Activated CD4-positive, alpha-beta T cell treated with anti-CD3 and anti-CD28 coated beads for 24 hours (primary cell): ENCODE data around the gene POLRMT.
"Not testable (repeated sequence)": the region's sequence is repeated elsewhere in the genome, so short reads cannot be mapped to it uniquely, and the experiment has no call there.

Source experiments
- DNase-seq, 2 donors: peaks; one replicate each; pipeline ENCODE4 v3.0.0-alpha.2; 2020; ENCODE audit warnings: low read depth in 2 of 2

POLRMT gene

DNA sequence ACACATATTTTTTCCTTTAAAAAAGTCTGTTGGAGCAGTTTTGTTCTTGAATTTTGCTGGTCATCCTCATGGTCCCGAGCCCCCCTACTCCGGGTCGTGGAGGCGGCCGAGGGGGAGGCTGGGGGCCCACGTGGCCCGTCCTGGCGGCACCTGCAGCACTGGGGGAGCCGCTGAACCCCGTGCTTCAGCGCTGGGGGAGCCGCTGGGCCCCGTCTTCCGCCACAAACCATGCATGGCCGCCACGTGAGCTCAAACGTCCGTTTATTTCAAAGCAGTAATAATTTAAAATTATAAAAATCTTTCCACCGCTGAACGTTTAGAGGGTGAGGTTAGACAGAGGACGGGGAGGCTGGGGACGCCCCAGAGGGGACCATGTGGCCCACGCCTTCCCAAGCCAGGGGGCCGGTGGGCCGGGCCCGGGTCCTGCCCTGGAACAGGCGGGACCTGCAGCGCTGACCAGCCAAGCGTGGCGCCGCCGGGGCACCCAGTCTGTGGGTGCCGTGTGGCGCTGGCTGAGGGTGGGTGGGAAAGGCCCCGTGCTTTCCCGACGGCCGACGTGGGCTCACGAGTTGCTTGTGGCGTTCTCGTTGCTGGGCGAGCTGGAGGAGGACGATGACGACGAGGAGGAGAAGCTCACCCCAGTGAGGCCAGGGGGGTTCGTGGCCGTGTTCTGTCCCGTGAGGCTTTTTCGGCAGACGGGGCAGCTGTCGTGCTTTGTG lies 14.4 kb upstream of the POLRMT start:
- no peak for DNase-seq

DNA sequence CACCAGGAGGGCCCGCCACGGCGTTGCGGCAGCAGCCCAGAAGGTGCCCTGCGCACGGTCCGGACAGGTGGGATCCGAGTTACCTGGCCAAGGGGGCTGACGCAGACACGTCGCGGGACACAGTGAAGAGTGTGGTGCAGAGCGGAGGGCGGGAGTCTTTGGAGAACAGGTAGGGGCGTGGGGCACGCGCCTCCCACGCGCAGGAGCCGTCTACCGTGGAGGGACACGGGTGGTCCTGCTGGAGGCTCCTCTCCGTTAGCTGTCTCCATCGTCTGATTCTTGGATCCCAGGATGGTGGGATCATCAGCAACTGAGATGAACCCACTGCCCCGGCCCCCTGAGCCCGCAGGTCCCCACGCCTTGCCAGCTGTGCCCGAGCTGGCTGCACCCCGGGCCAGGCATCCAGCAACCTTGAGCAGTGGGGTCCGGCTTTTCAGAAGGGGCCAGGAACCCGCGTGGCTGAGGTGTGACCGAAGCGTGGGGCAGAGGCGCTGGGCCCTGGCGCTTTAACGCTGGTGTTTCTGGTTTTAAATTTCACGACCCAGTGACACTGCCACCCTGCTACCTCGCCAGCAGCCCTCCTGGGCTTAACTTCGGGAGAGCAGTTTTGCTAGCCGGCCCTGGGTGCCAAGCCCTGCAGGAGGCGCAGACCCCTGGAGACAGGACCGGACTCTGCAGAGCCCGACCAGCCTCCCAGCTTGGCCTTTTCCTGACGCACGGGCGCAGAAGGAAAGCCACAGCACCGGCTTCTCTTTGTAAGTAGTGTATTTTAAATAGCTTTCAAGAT lies 13.6 kb upstream of the POLRMT start:
- DNase-seq, result no peak

DNA sequence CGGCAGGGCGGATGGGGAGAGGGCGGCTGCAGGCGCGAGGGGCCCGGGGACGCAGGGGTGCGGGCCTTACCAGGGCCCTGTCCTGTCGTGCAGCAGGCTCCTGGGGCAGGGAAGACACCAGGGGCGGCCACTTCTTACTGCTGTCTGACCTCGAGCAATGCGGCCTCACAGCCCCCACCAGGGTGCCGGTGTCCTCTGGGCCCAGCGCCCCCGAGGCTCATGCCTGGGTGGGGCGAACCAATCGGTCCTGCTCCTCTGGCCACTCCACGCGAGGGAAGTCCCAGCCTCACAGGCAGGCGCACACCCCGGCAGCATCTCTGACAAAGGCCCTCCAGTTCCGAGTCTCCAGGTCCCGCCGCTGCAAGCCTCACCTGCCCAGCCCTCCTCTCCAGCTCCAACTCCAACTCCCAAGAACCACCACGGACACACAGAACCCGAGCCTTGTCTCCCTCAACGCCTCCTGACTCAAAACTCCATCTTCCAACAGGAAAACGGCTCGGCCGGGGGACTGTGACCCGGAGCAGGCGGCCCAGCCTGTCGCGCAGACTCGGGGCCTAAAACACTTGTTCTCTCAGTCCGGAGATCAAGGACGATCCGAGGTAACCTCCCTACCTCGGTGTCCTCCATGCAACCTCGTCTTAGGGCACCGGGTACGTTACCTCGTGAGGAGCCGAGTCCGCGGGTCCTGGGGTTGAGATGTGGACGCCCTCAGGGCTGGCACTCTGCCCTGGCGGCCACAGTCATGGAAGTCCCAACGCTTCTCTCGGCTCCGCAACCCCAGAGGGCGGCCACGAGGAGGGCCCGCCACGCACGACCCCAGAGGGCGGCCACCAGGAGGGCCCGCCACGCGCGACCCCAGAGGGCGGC lies 12.8 kb upstream of the POLRMT start:
- no peak for DNase-seq

DNA sequence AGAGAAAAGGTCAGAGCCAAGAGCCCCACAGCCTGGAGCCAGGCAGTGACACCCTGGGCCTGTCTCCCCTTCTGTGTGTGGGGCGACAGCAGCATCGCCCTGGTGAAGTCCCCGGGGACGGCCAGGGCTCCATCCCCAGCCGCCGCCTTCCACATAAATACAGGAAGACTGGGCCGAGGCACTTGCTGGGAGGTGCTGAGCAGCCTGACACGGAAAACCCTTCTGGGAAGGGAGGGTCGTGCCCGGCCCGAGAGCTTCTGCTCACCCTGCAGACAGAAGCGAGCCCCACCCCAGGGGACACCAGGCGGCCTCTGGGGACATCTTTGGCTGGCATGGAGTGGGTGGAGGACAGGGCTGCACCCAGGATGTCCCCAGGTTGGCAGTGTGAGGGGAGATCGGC lies 11.5 kb upstream of the POLRMT start:
- DNase-seq, result no peak

DNA sequence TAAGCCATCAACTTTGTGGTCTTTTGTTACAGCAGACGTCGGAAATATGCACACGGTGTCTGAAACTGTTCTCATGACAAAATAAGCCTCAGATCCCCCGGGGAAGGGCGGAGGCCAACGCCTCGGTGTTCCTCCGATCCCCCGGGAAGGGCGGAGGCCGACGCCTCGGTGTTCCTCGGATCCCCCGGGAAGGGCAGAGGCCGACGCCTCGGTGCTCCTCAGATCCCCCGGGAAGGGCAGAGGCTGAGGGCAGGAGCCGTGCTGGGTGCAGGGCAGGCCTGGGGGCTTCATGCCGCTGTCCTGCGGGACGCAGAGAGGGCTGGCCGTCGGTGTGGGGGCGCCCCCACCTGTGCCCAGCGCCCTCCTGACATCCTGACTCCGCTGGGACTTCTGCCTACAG lies 11.0 kb upstream of the POLRMT start:
- DNase-seq, result no peak

DNA sequence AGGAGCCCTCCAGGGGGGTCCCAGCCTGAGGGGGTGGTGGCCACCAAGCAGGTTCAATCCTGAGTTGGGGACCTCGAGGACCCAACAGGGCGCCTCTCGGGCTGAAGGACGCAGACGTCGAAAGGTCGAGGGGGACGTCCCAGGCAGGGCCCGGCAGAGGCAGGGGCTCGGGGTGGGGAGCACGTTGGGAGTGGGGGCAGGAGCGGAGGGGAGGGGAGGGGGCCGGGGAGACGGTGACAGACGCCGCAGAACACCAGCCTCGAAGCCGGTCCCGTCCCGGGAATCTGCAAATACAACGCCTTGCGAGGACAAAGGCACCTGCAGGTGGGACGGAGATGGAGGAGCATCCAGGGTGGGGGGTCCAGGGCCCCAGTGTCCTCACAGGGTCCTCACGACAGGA lies 10.4 kb upstream of the POLRMT start:
- DNase-seq, result no peak

DNA sequence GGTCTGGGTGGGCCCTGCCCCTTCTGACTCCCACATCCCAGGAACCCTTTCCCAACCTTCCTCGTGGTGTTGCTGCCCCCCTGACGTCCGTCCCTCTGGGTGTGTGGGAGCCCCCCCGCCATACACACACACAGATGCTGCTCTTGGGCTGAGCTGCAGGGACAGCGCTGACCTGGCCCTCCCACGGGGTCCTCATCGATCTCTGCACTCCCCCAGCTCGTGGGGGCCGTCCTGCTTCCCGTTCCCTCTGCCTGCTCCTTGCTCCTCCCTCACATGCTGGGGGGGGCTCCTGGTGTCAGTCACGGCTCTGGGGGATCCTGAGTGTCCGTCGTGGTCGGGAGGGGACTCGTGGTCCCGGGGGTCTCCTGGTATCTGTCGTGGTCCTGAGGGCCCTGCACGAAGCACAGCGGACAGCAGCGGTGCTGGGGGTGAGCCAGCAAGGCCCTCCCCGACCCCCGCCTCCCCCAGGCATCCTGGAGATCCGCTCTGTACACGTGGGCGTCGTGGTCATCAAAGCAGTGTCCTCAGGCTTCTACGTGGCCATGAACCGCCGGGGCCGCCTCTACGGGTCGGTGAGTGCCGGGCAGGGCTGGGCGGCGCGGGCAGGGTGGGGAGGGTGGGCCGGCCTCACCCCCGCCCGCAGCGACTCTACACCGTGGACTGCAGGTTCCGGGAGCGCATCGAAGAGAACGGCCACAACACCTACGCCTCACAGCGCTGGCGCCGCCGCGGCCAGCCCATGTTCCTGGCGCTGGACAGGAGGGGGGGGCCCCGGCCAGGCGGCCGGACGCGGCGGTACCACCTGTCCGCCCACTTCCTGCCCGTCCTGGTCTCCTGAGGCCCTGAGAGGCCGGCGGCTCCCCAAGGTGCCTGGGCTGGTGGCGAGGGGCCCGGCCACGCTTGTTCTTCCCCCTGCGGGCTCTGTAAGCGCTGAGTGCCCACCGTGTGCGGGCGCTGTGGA lies 9.7 kb upstream of the POLRMT start:
- DNase-seq, result no peak

DNA sequence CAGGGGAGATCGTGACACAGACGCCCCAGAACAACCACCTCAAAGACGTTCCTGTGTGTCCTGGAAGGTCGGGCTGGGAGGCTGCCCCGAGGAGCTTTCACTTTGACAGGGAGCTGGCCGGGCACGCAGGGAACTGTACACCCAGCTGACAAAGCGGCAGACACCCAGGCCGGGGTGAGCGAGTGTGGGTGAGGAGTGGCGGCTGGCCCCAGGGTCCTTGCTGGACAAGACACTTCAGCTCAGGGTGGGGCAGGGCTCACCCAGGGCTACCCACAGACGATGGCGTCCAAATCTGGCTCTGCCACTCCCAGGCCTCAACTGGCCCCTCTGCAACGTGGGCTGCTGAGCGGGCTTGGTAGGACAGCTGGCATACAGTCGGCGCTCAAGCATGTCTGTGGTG lies 8.4 kb upstream of the POLRMT start:
- DNase-seq, result no peak

DNA sequence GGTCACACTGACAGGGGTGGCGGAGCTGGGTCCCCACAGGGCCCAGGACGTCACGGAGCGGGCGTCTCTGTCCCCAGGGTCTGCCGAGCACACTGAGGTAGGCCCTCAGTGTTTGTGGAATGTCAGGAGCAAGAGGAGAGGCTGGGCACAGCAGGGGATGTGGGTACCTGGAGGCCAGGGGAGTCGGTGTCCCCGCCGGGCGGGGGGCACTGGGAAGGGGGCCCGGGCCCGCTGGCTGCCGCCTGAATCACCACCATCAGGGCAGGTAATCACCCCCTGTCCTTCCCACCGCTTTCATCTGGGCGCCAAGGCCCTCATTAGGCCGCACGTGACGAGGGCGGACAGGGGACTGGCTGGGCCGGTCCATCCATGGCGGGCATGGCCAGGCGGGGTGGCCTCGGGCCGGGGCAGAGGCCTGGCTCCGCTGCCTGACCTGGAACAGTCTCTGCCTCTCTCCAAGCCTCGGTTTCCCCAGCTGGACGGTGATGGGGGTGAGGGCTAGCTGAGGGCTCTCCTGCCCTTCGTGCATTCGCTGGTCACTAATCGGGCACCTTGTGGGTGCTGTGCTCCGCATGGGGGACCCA lies 7.4 kb upstream of the POLRMT start:
- DNase-seq, result no peak

DNA sequence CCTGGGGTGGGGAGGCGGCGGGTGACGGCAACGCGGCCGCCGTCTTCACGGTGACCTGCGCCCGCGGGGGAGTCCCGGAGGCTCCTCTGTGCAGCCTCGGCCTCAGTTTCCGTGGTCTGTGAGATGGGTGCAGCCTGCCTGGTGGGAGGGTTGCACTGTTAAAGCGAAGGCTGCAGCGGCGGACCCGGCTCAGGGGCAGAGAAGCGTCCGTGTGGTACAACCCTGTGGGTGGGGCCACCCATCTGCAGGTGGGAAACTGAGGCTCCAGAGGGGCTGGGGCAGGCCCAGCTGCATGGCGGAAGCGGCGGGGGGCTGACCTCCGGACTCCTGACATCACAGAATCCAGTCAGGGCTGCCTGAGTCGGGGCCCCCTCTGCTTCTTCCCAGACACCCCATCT lies 6.8 kb upstream of the POLRMT start:
- DNase-seq, result no peak

DNA sequence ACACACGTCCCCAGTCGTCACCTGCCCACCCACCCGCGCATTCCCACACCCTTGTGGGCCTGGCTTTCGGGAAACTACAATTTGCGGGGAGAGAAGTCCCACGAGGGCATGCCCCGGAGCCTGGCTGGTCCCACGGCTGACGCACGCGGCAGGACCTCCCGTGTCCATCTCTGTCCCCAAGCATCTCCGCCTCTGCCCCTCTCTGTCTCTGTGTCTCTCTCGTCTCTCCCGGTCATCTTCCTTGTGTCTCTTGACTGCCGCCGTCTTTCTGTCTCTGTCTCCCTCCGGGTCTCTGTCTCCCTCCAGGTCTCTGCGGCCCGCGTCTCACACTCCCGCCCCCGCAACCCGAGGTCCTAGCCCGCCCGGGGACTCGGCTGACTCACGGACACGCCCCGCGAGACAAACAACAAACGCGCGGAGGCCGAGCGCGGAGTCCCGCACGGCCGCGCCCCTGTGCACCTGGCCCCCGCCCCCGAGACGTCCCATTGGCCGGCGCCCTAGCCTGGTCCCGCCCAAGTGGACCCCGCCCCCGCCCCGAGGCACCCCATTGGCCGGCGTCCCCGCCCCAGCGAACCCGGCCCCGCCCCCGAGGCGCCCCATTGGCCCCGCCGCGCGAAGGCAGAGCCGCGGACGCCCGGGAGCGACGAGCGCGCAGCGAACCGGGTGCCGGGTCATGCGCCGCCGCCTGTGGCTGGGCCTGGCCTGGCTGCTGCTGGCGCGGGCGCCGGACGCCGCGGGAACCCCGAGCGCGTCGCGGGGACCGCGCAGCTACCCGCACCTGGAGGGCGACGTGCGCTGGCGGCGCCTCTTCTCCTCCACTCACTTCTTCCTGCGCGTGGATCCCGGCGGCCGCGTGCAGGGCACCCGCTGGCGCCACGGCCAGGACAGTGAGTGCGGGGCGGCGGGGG lies 6.2 kb upstream of the POLRMT start, which contains the start of gene FGF22:
TSS of gene FGF22 (plus strand) at position 627 of the 908 bp plus-strand sequence. CDS start at position 674, 47 bp downstream.
- DNase-seq, result peak; percentile 93 to 95

DNA sequence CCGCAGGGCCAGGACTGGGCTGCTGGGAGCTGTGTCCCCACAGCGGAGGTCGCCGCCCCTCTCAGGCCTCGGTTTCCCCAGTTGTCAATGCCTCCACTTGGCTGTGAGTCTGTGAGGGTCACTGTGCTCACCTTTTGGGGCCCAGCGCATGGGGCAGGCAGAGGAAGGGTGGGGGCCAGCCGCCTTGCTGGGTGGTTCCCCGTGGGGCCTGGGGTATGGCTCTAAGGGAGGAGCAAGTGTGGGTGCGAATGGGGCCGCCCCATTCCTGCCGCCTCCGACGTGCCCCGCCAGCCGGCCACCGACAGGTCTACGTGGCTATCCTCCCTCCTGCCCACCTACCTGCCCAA lies 5.5 kb upstream of the POLRMT start:
- no peak for DNase-seq

DNA sequence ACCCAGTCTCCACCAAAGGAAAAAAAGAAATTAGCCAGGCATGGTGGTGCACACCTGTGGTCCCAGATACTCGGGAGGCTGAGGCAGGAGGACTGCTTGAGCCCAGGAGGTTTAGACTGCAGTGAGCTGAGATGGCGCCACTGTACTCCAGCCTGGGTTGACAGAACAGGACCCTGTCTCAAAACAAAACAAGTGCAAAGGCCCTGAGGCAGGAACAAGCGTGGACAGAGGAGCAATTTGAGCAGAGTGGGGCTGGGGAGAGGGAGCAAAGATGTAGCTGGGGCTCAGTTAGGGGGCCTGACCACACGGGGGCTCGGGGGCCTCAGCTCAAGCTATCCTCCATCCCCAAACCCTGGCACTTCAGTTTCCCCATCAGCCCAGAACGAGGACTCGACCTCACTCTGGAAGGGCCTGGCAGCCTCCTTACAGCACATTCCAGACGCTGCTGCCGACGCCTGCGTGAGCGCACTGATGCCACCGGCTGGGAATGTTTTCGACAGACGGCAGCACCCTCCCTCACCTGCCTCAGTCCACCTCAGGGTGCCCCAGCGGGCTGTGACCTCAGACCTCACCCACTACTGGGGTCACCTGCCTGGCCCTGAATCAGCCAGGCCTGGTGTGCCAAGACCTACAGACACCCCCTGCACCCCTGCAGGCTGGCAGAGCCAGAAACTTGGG lies 1.8 kb upstream of the POLRMT start:
- no peak for DNase-seq

DNA sequence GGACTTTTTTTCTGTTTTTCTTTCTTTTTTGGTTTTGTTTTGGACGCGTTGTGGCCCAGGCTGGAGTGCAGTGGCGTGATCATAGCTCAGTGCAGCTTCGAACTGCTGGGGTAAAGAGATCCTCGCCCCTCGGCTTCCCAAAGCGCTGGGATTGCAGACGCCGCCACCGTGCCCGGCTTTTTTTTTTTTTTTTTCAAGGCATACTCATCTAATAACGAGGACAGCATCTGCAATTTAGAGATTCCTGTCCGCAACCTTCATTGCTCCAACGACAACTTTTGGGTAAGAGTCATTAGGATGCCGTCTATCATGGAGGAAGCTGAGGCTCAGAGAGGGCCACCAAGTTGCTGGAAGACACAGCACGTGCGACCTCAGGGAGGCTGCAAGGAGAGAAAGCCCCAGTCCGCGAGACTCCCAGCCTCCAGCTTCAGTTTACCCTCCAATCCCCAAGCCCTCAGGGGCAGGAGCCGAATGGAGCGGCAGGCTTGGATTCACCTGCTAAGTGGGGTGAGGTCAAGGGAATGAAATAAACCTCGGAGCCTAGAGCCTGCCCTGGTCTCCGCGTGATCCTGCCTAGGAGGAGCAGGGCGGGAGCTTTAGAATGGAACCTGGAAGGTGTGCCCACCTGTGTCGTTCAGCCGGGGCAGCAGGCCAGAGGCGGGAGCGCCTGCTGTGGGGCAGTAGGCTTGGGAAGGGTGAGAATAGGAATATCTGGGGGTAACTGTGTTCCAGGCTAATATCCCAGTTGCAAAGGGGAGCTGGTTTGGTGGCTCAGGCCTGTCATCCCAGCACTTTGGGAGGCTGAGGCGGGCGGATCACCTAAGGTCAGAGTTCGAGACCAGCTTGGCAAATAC lies 676 bp upstream of the POLRMT start:
- DNase-seq, result no peak

DNA sequence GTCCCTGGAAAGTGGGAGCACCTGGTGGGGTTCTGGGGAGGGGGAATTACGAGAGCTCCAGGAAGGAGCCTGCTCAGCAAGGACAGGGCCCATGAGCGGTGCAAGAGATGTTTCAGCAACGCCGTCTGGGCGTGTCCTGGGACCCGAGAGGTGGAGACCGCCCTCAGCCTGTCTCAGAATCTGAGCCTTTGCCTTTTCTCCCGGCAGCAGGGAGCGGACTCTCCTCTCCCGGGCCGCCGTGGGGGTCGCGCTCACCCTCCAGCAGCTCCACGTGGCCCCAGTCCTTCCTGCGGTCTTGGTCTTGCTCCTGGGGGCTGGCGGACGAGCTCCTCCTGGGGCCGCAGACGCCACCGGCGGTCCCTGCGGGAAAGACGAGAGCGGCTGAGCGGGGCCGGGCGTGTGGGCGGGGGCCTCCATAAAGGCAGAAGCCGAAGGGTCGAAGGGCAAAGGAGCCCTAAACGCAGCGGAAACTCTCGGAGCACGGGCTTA lies 714 bp downstream of the POLRMT start:
- peak in 1 of 2 donors; percentile 48 for DNase-seq

DNA sequence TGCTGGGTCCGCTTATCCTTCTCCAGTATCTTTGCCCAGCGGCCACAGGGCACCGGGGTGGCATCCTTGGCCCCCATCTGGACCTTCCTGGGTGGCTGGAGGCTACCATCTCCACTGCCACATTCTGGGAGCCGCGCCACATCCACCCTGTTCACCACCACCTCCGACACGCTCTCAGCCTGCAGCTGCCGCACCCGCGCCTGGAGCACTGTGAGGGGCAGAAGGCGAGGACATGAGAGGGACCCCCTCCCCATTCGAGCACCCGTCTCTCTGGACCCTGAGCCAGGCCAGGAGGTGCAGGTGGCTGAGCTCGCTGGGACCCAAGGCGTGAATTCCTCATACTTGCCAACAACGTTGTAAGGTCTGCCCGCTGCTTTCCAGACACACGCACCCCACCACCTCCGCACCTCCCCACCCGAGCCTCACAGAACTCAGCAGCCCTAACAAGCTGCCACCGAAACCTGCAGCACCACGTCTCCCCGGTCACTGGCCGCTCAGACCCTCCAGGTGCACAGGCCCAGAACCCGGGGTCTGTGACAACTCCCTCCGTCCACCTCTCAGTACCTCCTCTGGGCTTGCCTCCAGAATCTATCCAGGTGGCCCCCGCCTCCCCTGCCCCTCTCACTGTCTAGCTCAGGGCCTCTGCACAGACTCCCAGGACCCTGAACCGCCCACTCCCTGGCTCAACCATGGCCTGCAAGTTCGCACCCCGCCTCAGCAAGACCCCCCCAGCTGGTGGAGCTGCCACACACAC lies 3.2 kb downstream of the POLRMT start:
- DNase-seq, result no peak

DNA sequence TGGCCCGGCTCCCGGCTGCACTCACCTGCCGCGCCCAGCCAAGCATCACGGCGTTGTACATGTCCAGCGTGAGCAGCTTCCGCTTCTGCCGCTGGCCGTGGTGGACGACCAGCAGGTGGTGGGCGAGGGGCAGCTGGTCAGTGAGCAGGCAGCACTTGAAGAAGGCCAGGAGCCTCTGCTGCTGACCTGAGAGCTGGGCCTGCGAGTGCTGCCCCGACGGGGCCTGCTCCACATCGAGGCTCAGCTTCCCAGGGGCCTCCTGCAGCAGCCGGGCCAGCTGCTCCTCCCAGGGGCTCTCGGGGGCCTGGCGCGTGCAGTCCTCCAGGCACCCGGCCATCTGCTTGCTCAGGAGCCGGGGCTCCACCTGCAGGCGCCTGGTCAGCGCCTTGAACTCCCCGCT lies 3.8 kb downstream of the POLRMT start:
- DNase-seq, result not testable (repeated sequence)
